ENCODE data around the gene ENPP5. TPM values are rescaled to one million over a fixed set of nuclear protein-coding genes. Genes with fewer than 3 reads are reported as not detected.
A peak's percentile ranks its signal among the peaks of the same experiment; 100 is the strongest.

Gene ENPP5, protein sequence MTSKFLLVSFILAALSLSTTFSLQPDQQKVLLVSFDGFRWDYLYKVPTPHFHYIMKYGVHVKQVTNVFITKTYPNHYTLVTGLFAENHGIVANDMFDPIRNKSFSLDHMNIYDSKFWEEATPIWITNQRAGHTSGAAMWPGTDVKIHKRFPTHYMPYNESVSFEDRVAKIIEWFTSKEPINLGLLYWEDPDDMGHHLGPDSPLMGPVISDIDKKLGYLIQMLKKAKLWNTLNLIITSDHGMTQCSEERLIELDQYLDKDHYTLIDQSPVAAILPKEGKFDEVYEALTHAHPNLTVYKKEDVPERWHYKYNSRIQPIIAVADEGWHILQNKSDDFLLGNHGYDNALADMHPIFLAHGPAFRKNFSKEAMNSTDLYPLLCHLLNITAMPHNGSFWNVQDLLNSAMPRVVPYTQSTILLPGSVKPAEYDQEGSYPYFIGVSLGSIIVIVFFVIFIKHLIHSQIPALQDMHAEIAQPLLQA
- under 1 TPM; 0.33 to 0.38 TPM for total RNA-seq

DNA sequence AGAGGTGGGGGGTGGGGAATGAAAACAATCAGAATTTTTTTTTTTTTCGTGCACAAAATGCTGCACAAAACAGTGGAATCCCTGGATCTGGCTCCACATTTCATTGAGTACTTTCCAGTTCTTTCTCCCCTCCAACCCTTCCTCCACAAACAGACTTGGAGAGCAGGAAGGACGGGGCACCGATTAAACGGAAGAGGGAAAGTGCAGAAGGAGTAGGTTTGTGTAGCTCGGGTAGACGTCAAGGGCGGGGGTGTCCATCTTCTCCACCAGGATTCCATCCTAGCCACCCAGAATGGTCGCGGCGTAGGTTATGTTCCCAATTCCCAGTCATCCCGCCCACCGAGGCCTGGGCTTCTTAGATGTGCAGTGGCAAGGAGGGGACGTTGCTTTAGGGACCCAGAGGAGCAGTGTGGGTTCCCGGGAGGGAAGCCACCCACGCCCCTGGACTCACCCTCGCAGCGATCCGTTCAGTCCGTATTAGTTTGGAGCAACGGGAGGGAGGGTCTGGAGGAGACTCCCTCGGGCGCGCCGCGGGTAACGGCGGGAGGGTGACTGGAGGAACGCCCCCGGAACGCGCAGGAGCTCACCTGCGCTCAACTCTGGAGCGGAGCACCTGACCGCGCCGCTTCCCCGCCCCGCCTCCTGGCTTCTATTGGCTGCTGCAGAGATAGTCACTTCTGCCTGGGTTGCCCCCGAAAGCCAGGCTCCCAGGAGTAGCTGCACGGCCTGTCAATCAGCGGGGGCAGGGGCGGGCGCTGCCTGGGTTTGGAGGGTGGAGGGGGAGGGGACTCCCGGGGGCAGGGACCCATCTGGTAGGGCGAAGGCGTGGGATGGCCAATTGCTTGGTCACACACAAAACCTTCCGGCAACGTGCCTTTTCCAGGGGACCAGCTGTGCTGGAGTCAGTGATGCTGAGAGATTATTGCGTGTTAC lies at the start of gene ENPP5:
Gene ENPP5 (minus strand): TSS at position 624 of the 933 bp plus-strand sequence. CDS start 2,718 bp downstream, outside the sequence.
- Mint-ChIP-seq H3K27me3 (peaks cover 20% of the 10 kb centered on the region), H3K4me3 (peak within 1 kb of the TSS; percentile 79), H3K27ac (no peak within 1 kb of the TSS)

GRCh38 chr6:46219661-46220060 lies 48.9 kb upstream of the ENPP5 start:
- H3K27me3 Mint-ChIP-seq = no peaks in the 10 kb centered on the region
- DNase-seq = no peak
- H3K4me3 Mint-ChIP-seq = no peak overlapping the region
- peaks cover 13% of the 10 kb centered on the region for H3K4me1 Mint-ChIP-seq
- H3K36me3 Mint-ChIP-seq = no peaks in the 10 kb centered on the region
- no peak overlapping the region for H3K27ac Mint-ChIP-seq
- H3K9me3 Mint-ChIP-seq = no peaks in the 10 kb centered on the region

More for the DNA sequence above, at the start of gene ENPP5:
- DNase-seq = peak; percentile 81
- Mint-ChIP-seq H3K36me3 (no peaks in the 10 kb centered on the region), H3K9me3 (no peaks in the 10 kb centered on the region), H3K4me1 (peaks cover 11% of the 10 kb centered on the region)

DNA sequence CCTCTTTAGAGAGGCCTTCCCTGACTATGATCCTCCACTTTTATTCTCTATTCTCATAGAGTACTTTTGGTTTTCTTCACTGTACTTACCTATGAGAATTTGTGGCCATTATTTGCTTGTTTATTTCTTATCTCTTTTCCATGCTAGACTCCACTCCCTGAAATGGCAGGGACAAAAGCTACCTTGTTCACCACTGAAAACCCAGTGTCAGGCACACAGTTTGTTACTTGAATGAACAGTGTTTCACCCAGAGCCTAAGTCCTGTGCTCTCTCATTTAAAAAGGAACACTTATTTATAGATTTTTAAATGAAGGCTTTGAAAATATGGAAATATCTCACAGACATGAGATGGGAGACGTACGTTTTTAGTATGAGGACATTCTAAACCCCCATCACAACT lies 47.7 kb upstream of the ENPP5 start:
- Mint-ChIP-seq H3K27me3 (no peaks in the 10 kb centered on the region), H3K9me3 (no peaks in the 10 kb centered on the region), H3K27ac (no peak overlapping the region), H3K4me1 (peaks cover 13% of the 10 kb centered on the region), H3K4me3 (no peak overlapping the region), H3K36me3 (no peaks in the 10 kb centered on the region)
- DNase-seq = no peak

GRCh38 chr6:46217671-46218131 lies 46.9 kb upstream of the ENPP5 start:
- H3K9me3 Mint-ChIP-seq = no peaks in the 10 kb centered on the region
- H3K27me3 Mint-ChIP-seq = no peaks in the 10 kb centered on the region
- DNase-seq = no peak

DNA sequence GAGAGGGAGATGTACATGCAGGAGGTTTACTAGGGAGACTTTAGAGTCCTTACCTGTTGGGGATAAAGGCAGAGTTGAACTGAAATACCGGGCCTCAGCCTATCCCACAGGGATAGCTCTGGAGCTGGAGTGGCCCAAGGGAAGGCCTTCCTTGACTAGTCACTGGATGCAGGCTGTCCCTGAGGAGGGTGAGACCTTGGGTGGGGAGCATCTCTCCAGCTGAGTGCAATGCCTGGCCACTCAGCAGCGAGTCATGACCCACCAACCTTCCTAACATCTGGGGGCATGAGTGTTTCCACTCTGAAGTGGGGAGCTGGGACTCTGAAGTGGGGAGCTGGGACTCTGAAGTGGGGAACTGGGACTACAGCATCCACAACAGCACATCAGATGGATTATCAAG lies 46.1 kb upstream of the ENPP5 start:
- DNase-seq = no peak
- no peak overlapping the region for H3K4me3 Mint-ChIP-seq
- H3K9me3 Mint-ChIP-seq = no peaks in the 10 kb centered on the region
- no peaks in the 10 kb centered on the region for H3K36me3 Mint-ChIP-seq
- H3K27ac Mint-ChIP-seq = no peak overlapping the region
- no peaks in the 10 kb centered on the region for H3K27me3 Mint-ChIP-seq
- H3K4me1 Mint-ChIP-seq = peaks cover 13% of the 10 kb centered on the region

More at GRCh38 chr6:46217671-46218131, 46.9 kb upstream of the ENPP5 start:
- no peaks in the 10 kb centered on the region for H3K36me3 Mint-ChIP-seq
- peaks cover 13% of the 10 kb centered on the region for H3K4me1 Mint-ChIP-seq
- no peak overlapping the region for H3K27ac Mint-ChIP-seq
- H3K4me3 Mint-ChIP-seq = no peak overlapping the region

GRCh38 chr6:46215777-46216176 lies 45.0 kb upstream of the ENPP5 start:
- Mint-ChIP-seq H3K4me3 (no peak overlapping the region), H3K36me3 (no peaks in the 10 kb centered on the region), H3K4me1 (peaks cover 10% of the 10 kb centered on the region), H3K27me3 (no peaks in the 10 kb centered on the region), H3K9me3 (no peaks in the 10 kb centered on the region), H3K27ac (no peak overlapping the region)
- no peak for DNase-seq

GRCh38 chr6:46215213-46215612 lies 44.4 kb upstream of the ENPP5 start:
- Mint-ChIP-seq H3K27ac (no peak overlapping the region), H3K36me3 (no peaks in the 10 kb centered on the region), H3K4me1 (peaks cover 4% of the 10 kb centered on the region), H3K4me3 (no peak overlapping the region), H3K27me3 (no peaks in the 10 kb centered on the region), H3K9me3 (no peaks in the 10 kb centered on the region)
- no peak for DNase-seq

DNA sequence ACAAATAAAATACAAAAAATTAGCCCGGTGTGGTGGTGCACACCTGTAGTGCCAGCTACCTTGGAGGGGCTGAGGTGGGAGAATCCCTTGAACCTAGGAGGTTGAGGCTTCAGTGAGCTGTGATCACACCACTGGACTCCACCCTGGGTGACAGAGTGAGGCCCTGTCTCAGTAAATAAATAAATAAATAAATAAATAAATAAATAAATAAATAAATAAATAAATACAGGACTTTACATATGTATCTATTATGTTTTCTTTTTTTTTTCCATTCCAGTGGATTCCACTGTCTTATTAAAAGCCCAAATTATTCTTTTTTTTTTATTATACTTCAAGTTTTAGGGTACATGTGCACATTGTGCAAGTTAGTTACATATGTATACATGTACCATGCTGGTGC lies 41.1 kb upstream of the ENPP5 start:
- H3K9me3 Mint-ChIP-seq = no peaks in the 10 kb centered on the region
- H3K27me3 Mint-ChIP-seq = peaks cover 8% of the 10 kb centered on the region
- H3K4me3 Mint-ChIP-seq = no peak overlapping the region
- no peak for DNase-seq
- no peaks in the 10 kb centered on the region for H3K36me3 Mint-ChIP-seq
- H3K4me1 Mint-ChIP-seq = no peaks in the 10 kb centered on the region
- H3K27ac Mint-ChIP-seq = no peak overlapping the region

GRCh38 chr6:46210294-46210693 lies 39.5 kb upstream of the ENPP5 start:
- Mint-ChIP-seq H3K4me1 (no peaks in the 10 kb centered on the region), H3K36me3 (no peaks in the 10 kb centered on the region), H3K27me3 (peaks cover 13% of the 10 kb centered on the region), H3K4me3 (no peak overlapping the region), H3K27ac (no peak overlapping the region), H3K9me3 (no peaks in the 10 kb centered on the region)
- DNase-seq = no peak

GRCh38 chr6:46208303-46208702 lies 37.5 kb upstream of the ENPP5 start:
- H3K27ac Mint-ChIP-seq = no peak overlapping the region
- DNase-seq = no peak
- H3K4me3 Mint-ChIP-seq = no peak overlapping the region
- H3K4me1 Mint-ChIP-seq = no peaks in the 10 kb centered on the region
- H3K36me3 Mint-ChIP-seq = no peaks in the 10 kb centered on the region
- peaks cover 13% of the 10 kb centered on the region for H3K27me3 Mint-ChIP-seq
- H3K9me3 Mint-ChIP-seq = no peaks in the 10 kb centered on the region

- H3K27me3 Mint-ChIP-seq = peaks cover 15% of the 10 kb centered on the region
- no peaks in the 10 kb centered on the region for H3K9me3 Mint-ChIP-seq
- DNase-seq = no peak
- no peak overlapping the region for H3K27ac Mint-ChIP-seq
- H3K4me1 Mint-ChIP-seq = no peaks in the 10 kb centered on the region
- H3K36me3 Mint-ChIP-seq = no peaks in the 10 kb centered on the region
- no peak overlapping the region for H3K4me3 Mint-ChIP-seq
These were observed 36.4 kb upstream of the ENPP5 start for GRCh38 chr6:46207174-46207573.

- no peak overlapping the region for H3K4me3 Mint-ChIP-seq
- no peak overlapping the region for H3K27ac Mint-ChIP-seq
- H3K27me3 Mint-ChIP-seq = peaks cover 17% of the 10 kb centered on the region
- H3K36me3 Mint-ChIP-seq = no peaks in the 10 kb centered on the region
- H3K4me1 Mint-ChIP-seq = no peaks in the 10 kb centered on the region
- H3K9me3 Mint-ChIP-seq = peaks cover 1% of the 10 kb centered on the region
- no peak for DNase-seq
These were observed 34.3 kb upstream of the ENPP5 start for GRCh38 chr6:46204880-46205650.

DNA sequence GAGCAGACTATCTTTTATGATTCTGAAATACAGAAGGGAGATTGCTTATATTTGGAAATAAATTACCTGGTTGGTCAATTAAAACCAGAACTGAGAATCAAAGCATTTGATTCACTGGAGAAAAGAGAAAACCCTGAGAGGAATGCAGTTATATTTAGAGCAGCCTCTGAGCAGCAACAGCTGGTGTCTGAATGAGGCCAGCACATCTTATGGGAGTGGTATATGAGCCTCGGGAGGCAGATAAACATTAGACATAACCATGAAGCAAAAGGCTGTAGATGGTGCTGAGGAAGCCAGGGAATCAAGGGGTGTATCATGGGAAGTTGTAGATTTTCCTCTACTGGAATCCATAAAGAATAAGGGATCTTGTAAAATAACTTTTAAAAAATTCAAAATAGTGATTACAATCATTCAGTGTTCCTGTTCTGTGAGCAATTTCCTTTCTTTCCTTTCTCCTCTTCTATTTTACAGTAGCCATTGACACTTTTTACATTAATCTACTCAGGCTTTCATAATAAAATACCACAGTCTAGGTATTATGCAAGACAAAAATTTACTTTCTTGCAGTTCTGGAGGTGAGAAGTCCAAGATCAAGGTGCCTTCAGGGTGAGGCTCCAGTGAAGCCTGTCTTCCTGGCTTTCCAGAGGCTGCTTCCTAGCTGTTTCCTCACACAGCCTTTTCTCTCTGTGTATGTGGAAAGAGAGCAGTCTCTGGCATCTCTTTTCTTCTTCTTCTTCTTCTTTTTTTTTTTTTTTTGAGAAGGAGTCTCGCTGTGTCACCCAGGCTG lies 32.8 kb upstream of the ENPP5 start:
- Mint-ChIP-seq H3K9me3 (peaks cover 1% of the 10 kb centered on the region), H3K27me3 (peaks cover 13% of the 10 kb centered on the region), H3K4me3 (no peak overlapping the region), H3K27ac (no peak overlapping the region), H3K4me1 (no peaks in the 10 kb centered on the region), H3K36me3 (no peaks in the 10 kb centered on the region)
- no peak for DNase-seq

DNA sequence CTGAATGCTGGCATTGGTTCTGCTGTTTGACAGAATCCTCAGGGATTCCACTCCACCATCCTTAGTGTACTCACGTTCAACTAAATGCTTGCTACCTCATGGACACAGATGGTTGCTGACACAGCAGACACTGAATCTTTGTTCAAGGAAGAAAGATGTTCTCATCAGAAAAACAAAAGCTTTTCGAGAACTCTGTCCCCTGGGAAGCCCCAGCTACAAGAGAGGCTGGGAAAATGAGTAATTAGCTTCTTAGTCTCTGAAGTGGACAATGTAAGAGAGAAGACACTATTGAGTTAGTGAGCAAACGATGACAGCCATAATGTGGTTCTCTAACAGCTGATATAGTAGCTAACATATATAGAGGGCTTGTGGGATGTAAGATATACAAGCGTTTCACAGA lies 30.9 kb upstream of the ENPP5 start:
- no peak for DNase-seq
- Mint-ChIP-seq H3K4me1 (no peaks in the 10 kb centered on the region), H3K27ac (no peak overlapping the region), H3K9me3 (peaks cover 1% of the 10 kb centered on the region), H3K27me3 (peaks cover 9% of the 10 kb centered on the region), H3K4me3 (no peak overlapping the region), H3K36me3 (no peaks in the 10 kb centered on the region)
